ENCODE data around the gene DLG2.

The DLG2 gene

GRCh38 chr11:84663731-84664130, 963.4 kb downstream of the DLG2 start:
- no peak for DNase-seq (ENCODE audit: low read depth)

- no peak for DNase-seq (ENCODE audit: low read depth)
Measured at GRCh38 chr11:84660257-84660977, 966.7 kb downstream of the DLG2 start.

- no peak for DNase-seq (ENCODE audit: low read depth)
Measured at GRCh38 chr11:84655712-84656111, 971.4 kb downstream of the DLG2 start.

- DNase-seq (ENCODE audit: low read depth), result no peak
Measured at GRCh38 chr11:84648471-84648870, 978.7 kb downstream of the DLG2 start.

- no peak for DNase-seq (ENCODE audit: low read depth)
Measured at GRCh38 chr11:84645988-84646694, 981.0 kb downstream of the DLG2 start.

GRCh38 chr11:84642500-84642899, 984.6 kb downstream of the DLG2 start:
- DNase-seq (ENCODE audit: low read depth), result no peak

GRCh38 chr11:84634309-84634708, 992.8 kb downstream of the DLG2 start:
- DNase-seq (ENCODE audit: low read depth), result no peak

- DNase-seq (ENCODE audit: low read depth), result no peak
Measured at GRCh38 chr11:84628871-84629620, 998.1 kb downstream of the DLG2 start.

GRCh38 chr11:84626256-84626655, 1000.9 kb downstream of the DLG2 start:
- DNase-seq (ENCODE audit: low read depth), result no peak

- DNase-seq (ENCODE audit: low read depth), result no peak
Measured at GRCh38 chr11:84612645-84613044, 1014.5 kb downstream of the DLG2 start.

- no peak for DNase-seq (ENCODE audit: low read depth)
Measured at GRCh38 chr11:84608837-84609196, 1018.3 kb downstream of the DLG2 start.

- no peak for DNase-seq (ENCODE audit: low read depth)
Measured at GRCh38 chr11:84607975-84608836, 1018.9 kb downstream of the DLG2 start.

- DNase-seq (ENCODE audit: low read depth), result no peak
Measured at GRCh38 chr11:84594602-84595001, 1032.5 kb downstream of the DLG2 start.

- no peak for DNase-seq (ENCODE audit: low read depth)
Measured at GRCh38 chr11:84590106-84590505, 1037.0 kb downstream of the DLG2 start.

GRCh38 chr11:84588131-84588829, 1038.9 kb downstream of the DLG2 start:
- no peak for DNase-seq (ENCODE audit: low read depth)

GRCh38 chr11:84583106-84583505, 1044.0 kb downstream of the DLG2 start:
- DNase-seq (ENCODE audit: low read depth), result no peak

- no peak for DNase-seq (ENCODE audit: low read depth)
Measured at GRCh38 chr11:84581083-84581482, 1046.1 kb downstream of the DLG2 start.

GRCh38 chr11:84580428-84580827, 1046.7 kb downstream of the DLG2 start:
- DNase-seq (ENCODE audit: low read depth), result no peak

GRCh38 chr11:84573868-84574267, 1053.3 kb downstream of the DLG2 start:
- no peak for DNase-seq (ENCODE audit: low read depth)

- DNase-seq (ENCODE audit: low read depth), result no peak
Measured at GRCh38 chr11:84566671-84567070, 1060.5 kb downstream of the DLG2 start.

- no peak for DNase-seq (ENCODE audit: low read depth)
Measured at GRCh38 chr11:84564867-84565184, 1062.3 kb downstream of the DLG2 start.

Data from T follicular helper cell (primary cell).